Activated T-cell treated with anti-CD3 and anti-CD28 coated beads, Interleukin-2, amount 50 U/mL, for 72 hours (primary cell): Measurements from ENCODE around the gene LRRC8C. TPM values are rescaled to one million over a fixed set of nuclear protein-coding genes. Genes with fewer than 3 reads are reported as not detected.

ENCODE experiments used
- ATAC-seq, 2 donors: fragments of 150-1000 bp; cut with Tn5 transposase; replicated peaks in 1 of 2; 2 replicates each; pipeline ENCODE4 v1.10.0; 2021; ENCODE audit warnings: moderate library complexity in 2 of 2, mild to moderate bottlenecking in 1 of 2
- DNase-seq, 2 donors: peaks; one replicate each; pipeline ENCODE4 v3.0.0; 2021 to 2022; ENCODE audit warnings: mixed read lengths in 1 of 2
- H3K27ac Mint-ChIP-seq: one replicate; pipeline ENCODE4 v1.8.0; 2022; ENCODE audit warnings: mild to moderate bottlenecking, moderate library complexity, mixed read lengths
- H3K27me3 Mint-ChIP-seq: one replicate; pipeline ENCODE4 v1.8.0; 2022; ENCODE audit warnings: low read depth, mixed read lengths
- H3K36me3 Mint-ChIP-seq, 2 donors: one replicate each; pipeline ENCODE4 v1.8.0; 2022; ENCODE audit warnings: mixed read lengths in 2 of 2, mild to moderate bottlenecking in 1 of 2; ENCODE audit not compliant: insufficient read depth in 2 of 2
- H3K4me1 Mint-ChIP-seq: one replicate; pipeline ENCODE4 v1.8.0; 2022; ENCODE audit warnings: low read depth, mixed read lengths
- H3K4me3 Mint-ChIP-seq, 2 donors: one replicate each; pipeline ENCODE4 v1.8.0; 2022; ENCODE audit warnings: mild to moderate bottlenecking in 2 of 2, mixed read lengths in 2 of 2, moderate library complexity in 2 of 2
- H3K9me3 Mint-ChIP-seq, 2 donors: one replicate each; pipeline ENCODE4 v1.8.0; 2022; ENCODE audit warnings: mixed read lengths in 2 of 2
- total RNA-seq, 2 donors: library from RNA; stranded (reverse); gene quantifications; one replicate each; pipeline ENCODE4 v1.2.3, GENCODE V29; 2022

Gene LRRC8C
- total RNA-seq, 2 donors from 2014 or later = 33.1 to 36.7 TPM

DNA sequence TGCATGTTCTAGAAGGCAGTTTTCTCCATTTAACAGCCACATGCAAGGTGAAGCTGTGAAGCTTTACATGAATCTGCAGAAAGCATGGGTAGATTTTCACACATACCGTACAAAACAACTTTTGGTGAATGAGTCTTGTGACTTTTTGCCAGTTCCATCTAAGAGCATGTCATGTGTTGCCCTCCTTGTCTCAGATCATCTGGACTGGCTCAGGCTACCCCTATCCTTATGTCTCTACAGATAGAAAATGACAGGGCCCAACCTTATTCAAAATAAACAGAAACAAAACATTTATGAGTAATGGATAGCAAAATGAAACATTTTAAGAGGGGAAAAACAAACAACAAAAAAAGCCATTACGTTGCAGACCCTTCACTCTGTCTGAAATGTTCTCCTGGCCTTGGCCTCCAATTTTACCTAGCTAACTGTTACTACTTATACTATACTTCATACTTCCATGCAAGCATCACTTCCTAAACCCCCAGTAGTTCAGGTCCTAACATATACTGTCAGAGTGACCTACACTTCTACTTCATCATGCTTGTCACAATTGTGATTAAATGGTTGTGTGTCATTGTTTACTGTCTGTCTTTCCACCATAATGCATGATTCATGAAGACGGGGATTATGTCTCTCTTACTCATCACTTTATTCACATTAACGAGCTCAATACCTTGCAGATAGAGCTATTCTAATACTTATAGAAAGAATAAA, 39.0 kb downstream of the LRRC8C start:
- Mint-ChIP-seq H3K4me1 (peaks cover 93% of the 10 kb centered on the region), H3K9me3 (no peaks in the 10 kb centered on the region), H3K27me3 (no peaks in the 10 kb centered on the region), H3K36me3 (peaks cover 7 to 15% of the 10 kb centered on the region in 2 donors), H3K27ac (peak overlapping the region; percentile 81), H3K4me3 (peak overlapping the region; percentile 8 to 48)
- no peak for DNase-seq
- peak; percentile 41 to 57 for ATAC-seq

- DNase-seq = no peak
- Mint-ChIP-seq H3K27ac (peak overlapping the region; percentile 90), H3K4me1 (peaks cover 91% of the 10 kb centered on the region), H3K4me3 (peak overlapping the region in 1 of 2 donors; percentile 63), H3K36me3 (peaks cover 7 to 15% of the 10 kb centered on the region in 2 donors), H3K9me3 (no peaks in the 10 kb centered on the region), H3K27me3 (no peaks in the 10 kb centered on the region)
- ATAC-seq = no peak
Measured at GRCh38 chr1:89672489-89673183, 39.7 kb downstream of the LRRC8C start.

DNA sequence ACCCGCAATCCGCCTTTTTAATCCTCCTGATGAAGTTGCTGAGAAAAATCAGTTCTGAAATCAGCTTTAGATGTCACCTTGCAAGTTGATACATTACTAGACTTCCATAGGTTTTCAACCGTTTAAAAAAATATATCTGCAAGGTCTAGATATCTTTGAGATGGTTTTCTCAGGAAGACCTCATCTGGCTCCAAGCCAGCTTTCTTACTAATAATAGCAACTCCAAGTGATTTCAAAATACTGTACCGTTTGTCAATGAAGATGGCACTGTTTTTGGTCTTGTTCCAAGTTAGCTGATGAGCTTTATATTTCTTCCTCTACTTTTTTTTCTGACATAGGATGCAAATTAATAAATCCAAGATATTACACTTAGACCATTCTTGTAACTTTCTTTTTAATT, 40.3 kb downstream of the LRRC8C start:
- Mint-ChIP-seq H3K27me3 (no peaks in the 10 kb centered on the region), H3K4me1 (peaks cover 89% of the 10 kb centered on the region), H3K4me3 (peak overlapping the region; percentile 18 to 63), H3K9me3 (no peaks in the 10 kb centered on the region), H3K27ac (peak overlapping the region; percentile 90), H3K36me3 (peaks cover 7 to 20% of the 10 kb centered on the region in 2 donors)
- DNase-seq (no peak), ATAC-seq (no peak)

DNA sequence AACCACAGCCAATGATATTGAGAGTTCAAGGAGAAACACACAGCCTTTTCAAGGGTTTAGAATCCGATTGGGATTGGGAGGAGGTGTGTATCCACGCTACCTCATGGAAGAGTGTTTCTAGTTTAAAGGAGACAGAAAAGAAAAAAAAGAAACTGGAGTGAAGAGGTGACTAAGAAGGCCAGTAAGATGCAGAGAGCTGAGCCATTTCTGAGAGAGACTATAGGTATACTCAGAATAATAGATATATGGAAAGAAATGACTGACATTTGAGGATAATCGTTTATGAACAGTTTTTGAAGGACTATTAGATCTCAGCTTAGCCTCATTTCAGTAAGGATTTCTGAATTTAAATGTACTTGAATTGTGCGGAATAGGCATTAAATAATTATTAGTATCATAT, 42.8 kb downstream of the LRRC8C start:
- Mint-ChIP-seq H3K27me3 (no peaks in the 10 kb centered on the region), H3K9me3 (peaks cover 0 to 3% of the 10 kb centered on the region in 2 donors), H3K4me3 (peak overlapping the region in 1 of 2 donors; percentile 74), H3K36me3 (peaks cover 17 to 41% of the 10 kb centered on the region in 2 donors), H3K4me1 (peaks cover 78% of the 10 kb centered on the region), H3K27ac (peak overlapping the region; percentile 93)
- peak; percentile 81 to 82 for ATAC-seq
- DNase-seq = no peak

DNA sequence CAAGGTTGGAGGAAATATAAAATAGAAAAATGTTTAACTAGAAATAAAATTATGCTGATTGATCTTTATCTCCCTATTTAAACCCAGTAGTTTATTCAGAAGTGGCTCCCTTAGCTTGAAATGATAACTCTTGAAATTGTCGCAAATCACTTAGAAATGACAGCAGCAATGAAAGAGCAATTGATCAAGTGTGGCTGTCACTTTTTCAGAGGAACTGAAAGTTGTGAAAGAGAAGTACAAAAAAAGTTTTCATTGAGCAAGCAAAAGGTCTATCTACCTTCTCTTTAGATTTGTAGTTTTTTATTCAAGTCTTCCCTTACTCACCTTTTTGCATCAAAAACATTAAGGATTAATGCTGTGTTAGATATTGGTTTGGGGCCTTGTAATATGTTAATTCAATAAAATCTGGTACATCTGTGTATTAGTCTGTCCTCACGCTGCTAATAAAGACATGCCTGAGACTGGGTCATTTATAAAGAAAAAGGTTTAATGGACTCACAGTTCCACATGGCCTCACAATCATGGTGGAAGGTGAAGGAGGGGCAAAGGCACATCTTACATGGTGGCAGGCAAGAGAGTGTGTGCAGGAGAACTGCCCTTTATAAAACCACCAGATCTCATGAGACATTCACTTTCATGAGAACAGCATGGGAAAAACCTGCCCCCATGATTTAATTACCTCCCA, 48.3 kb downstream of the LRRC8C start:
- ATAC-seq = no peak
- Mint-ChIP-seq H3K4me1 (peaks cover 55% of the 10 kb centered on the region), H3K27me3 (no peaks in the 10 kb centered on the region), H3K4me3 (no peak overlapping the region), H3K9me3 (peaks cover 3 to 6% of the 10 kb centered on the region in 2 donors), H3K36me3 (peaks cover 21 to 50% of the 10 kb centered on the region in 2 donors), H3K27ac (no peak overlapping the region)
- DNase-seq = no peak

GRCh38 chr1:89682611-89683010, 49.7 kb downstream of the LRRC8C start:
- H3K4me3 Mint-ChIP-seq = no peak overlapping the region
- no peaks in the 10 kb centered on the region for H3K27me3 Mint-ChIP-seq
- H3K4me1 Mint-ChIP-seq = peaks cover 57% of the 10 kb centered on the region
- no peak overlapping the region for H3K27ac Mint-ChIP-seq
- no peak for ATAC-seq
- DNase-seq = no peak
- H3K9me3 Mint-ChIP-seq = peaks cover 6 to 10% of the 10 kb centered on the region in 2 donors
- peaks cover 26 to 64% of the 10 kb centered on the region in 2 donors for H3K36me3 Mint-ChIP-seq

DNA sequence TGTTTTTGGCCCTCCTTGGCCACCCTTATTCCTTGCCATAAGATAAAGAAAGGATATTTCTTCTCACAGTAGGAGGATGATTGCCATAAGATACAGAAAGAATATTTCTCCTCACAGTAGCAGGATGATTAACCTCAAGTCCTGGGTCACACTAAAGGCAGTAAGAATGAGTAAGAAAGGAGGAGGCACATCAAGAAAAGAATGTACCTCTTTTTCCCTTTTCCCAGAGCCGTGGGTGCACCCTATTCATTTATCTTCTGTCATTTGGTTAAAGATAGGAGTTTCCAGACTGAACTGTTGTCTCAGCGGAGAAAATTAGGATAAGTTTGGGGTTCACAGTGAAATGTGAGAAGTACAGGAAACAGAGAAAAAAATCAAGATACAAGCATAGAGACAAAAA, 52.5 kb downstream of the LRRC8C start:
- peak overlapping the region in 1 of 2 donors; percentile 50 for H3K4me3 Mint-ChIP-seq
- peak overlapping the region; percentile 70 for H3K27ac Mint-ChIP-seq
- ATAC-seq = no peak
- peaks cover 67% of the 10 kb centered on the region for H3K4me1 Mint-ChIP-seq
- peaks cover 29 to 65% of the 10 kb centered on the region in 2 donors for H3K36me3 Mint-ChIP-seq
- no peak for DNase-seq
- H3K27me3 Mint-ChIP-seq = no peaks in the 10 kb centered on the region
- peaks cover 6 to 7% of the 10 kb centered on the region in 2 donors for H3K9me3 Mint-ChIP-seq

DNA sequence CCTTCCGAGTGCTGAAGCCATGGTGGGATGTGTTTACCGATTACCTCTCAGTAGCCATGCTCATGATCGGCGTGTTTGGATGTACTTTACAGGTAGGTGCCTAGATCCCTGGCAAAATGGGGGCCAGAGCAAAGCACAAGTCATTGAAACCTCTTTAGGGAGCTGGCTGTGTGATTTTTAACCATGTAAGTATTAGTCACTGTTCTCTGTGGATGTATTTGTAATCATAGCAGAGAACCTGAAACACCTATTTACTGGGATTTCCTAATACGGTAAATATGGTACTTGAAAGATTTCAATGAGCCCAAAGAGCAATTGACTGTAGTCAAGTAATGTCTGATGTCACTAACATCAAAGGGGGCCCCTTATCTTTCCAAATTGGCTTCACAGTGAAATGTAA, 53.6 kb downstream of the LRRC8C start:
- ATAC-seq = peak; percentile 52 to 62
- Mint-ChIP-seq H3K4me1 (peaks cover 66% of the 10 kb centered on the region), H3K9me3 (peaks cover 4 to 5% of the 10 kb centered on the region in 2 donors), H3K36me3 (peaks cover 25 to 57% of the 10 kb centered on the region in 2 donors), H3K4me3 (peak overlapping the region; percentile 39 to 47), H3K27me3 (no peaks in the 10 kb centered on the region), H3K27ac (peak overlapping the region; percentile 70)
- peak in 1 of 2 donors; percentile 13 for DNase-seq

GRCh38 chr1:89687254-89687653, 54.3 kb downstream of the LRRC8C start:
- H3K27me3 Mint-ChIP-seq = no peaks in the 10 kb centered on the region
- peak; percentile 52 to 74 for ATAC-seq
- H3K27ac Mint-ChIP-seq = peak overlapping the region; percentile 70
- peaks cover 4 to 5% of the 10 kb centered on the region in 2 donors for H3K9me3 Mint-ChIP-seq
- H3K36me3 Mint-ChIP-seq = peaks cover 25 to 53% of the 10 kb centered on the region in 2 donors
- DNase-seq = no peak
- H3K4me3 Mint-ChIP-seq = peak overlapping the region; percentile 20 to 29
- H3K4me1 Mint-ChIP-seq = peaks cover 71% of the 10 kb centered on the region

DNA sequence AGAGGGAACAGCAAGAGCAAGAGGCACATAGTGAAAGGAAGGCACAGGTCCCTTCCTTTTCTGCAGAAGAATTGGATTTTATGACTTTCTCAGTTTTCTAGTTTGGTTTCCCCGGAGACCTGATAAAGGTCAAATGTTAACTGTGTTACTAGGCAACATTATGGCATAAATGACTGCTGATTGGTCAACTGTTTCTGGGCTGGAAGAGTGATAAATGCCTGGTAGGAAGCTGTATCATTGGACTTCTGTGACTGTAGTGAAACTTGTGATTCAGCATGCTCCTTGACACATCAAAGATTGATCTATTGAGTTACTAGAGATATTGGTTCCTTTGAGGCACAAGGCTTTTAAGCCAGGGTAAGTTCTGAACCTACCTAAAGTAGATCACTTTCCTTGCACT, 55.7 kb downstream of the LRRC8C start:
- peak overlapping the region in 1 of 2 donors; percentile 12 for H3K4me3 Mint-ChIP-seq
- H3K36me3 Mint-ChIP-seq = peaks cover 26 to 55% of the 10 kb centered on the region in 2 donors
- peaks cover 84% of the 10 kb centered on the region for H3K4me1 Mint-ChIP-seq
- H3K9me3 Mint-ChIP-seq = peaks cover 4 to 5% of the 10 kb centered on the region in 2 donors
- no peak for DNase-seq
- peak overlapping the region; percentile 80 for H3K27ac Mint-ChIP-seq
- ATAC-seq = peak; percentile 54 to 74
- no peaks in the 10 kb centered on the region for H3K27me3 Mint-ChIP-seq

DNA sequence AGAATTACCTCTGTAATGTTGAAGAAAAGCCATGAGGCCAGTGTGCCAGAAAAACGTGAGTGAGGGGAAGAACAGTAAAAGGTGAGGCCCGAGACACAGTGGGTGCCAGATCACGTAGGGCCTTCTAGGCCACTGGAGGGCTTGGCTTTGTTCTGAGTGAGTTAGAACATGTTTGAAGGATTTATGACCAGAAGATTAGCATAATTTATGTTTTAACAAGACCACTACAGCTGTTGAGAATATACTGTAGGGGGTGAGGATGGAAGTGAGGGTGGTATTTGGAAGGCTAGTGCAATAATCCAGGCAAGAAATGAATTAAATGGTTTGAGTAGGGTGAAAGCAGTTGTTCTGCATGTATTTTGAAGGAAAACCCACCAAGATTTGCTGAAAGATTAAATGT, 56.3 kb downstream of the LRRC8C start:
- DNase-seq (no peak), ATAC-seq (no peak)
- peak overlapping the region; percentile 80 for H3K27ac Mint-ChIP-seq
- H3K36me3 Mint-ChIP-seq = peaks cover 26 to 55% of the 10 kb centered on the region in 2 donors
- no peak overlapping the region for H3K4me3 Mint-ChIP-seq
- H3K9me3 Mint-ChIP-seq = peaks cover 4 to 5% of the 10 kb centered on the region in 2 donors
- H3K27me3 Mint-ChIP-seq = no peaks in the 10 kb centered on the region
- H3K4me1 Mint-ChIP-seq = peaks cover 89% of the 10 kb centered on the region

- peaks cover 22 to 49% of the 10 kb centered on the region in 2 donors for H3K36me3 Mint-ChIP-seq
- DNase-seq = no peak
- ATAC-seq = no peak
- peaks cover 4 to 5% of the 10 kb centered on the region in 2 donors for H3K9me3 Mint-ChIP-seq
- H3K27ac Mint-ChIP-seq = no peak overlapping the region
- H3K4me1 Mint-ChIP-seq = peaks cover 89% of the 10 kb centered on the region
- H3K4me3 Mint-ChIP-seq = no peak overlapping the region
- no peaks in the 10 kb centered on the region for H3K27me3 Mint-ChIP-seq
Measured at GRCh38 chr1:89690595-89690994, 57.7 kb downstream of the LRRC8C start.
